ENCODE results near the gene ZDBF2.

ZDBF2 gene

DNA sequence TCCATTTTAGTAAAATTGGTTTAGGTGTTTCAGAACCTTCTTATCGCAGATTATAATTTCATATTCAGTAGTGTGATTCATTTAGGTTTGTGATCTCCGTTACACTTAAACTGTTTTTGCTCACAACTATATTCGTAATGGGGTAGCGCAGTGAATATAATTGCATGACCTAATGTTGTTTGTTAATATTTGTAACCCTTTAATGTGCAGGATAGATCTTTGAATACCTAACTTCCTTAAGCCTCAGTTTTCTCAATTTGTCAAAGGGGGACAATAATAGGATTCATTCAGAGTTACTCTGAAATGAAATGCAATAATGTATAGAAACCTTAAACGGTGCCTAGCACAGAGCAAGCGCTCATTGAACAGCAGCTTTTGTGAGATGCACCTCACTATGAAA, 558 bp upstream of the ZDBF2 start:
- H3K4me1 ChIP-seq (ENCODE audit: control insufficient read depth, insufficient read depth, low read length), result peaks cover 10% of the 10 kb centered on the region; the same call in 1 of the 2 replicates
- H3K4me3 ChIP-seq (ENCODE audit: low read depth, low read length), result peak overlapping the region; percentile 95
- ChIA-PET POLR2A (interaction anchor here (0.5 to 1.7 kb wide), 5 partner anchors 10 to 114 kb away, joined by 3 to 5 read pairs (median 3); partner anchors contain the start of gene EEF1B2), CTCF (interaction anchor here (0.9 to 1.7 kb wide), 3 partner anchors 9 to 113 kb away, joined by 3 to 8 read pairs (median 4); no protein-coding TSS in a partner anchor)
- H3K9me3 ChIP-seq (ENCODE audit: control insufficient read depth, insufficient read depth, low read depth, low read length), result no peaks in the 10 kb centered on the region
- no peak for TF ChIP-seq ZNF585B (tag by site-specific recombination; IDR thresholded peaks at IDR 0.05)
- TF ChIP-seq, protein P1, sequence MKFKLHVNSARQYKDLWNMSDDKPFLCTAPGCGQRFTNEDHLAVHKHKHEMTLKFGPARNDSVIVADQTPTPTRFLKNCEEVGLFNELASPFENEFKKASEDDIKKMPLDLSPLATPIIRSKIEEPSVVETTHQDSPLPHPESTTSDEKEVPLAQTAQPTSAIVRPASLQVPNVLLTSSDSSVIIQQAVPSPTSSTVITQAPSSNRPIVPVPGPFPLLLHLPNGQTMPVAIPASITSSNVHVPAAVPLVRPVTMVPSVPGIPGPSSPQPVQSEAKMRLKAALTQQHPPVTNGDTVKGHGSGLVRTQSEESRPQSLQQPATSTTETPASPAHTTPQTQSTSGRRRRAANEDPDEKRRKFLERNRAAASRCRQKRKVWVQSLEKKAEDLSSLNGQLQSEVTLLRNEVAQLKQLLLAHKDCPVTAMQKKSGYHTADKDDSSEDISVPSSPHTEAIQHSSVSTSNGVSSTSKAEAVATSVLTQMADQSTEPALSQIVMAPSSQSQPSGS (tag by site-specific recombination; IDR thresholded peaks at IDR 0.05; ENCODE audit: low read depth), result 0 out of 2 replicates have a peak, but pooled peaks have one; percentile 4
- no peaks in the 10 kb centered on the region for H3K36me3 ChIP-seq (ENCODE audit: control insufficient read depth in 2 of 2, insufficient read depth in 1 of 2, low read length in 2 of 2)
- peak overlapping the region; percentile 99; the same call in 1 of the 2 replicates for H3K27ac ChIP-seq (ENCODE audit: extremely low read depth, low read depth, low read length)

- POLR2A ChIA-PET, result interaction anchor here (0.5 to 1.1 kb wide), 6 partner anchors 45 to 1353 kb away, joined by 3 to 6 read pairs (median 4); partner anchors contain the start of genes EEF1B2 and NDUFS1
- H3K27ac ChIP-seq (ENCODE audit: extremely low read depth, low read depth, low read length), result peak overlapping the region; percentile 99
- no peak for TF ChIP-seq ZBTB49 (tag by site-specific recombination; IDR thresholded peaks at IDR 0.05; ENCODE audit: low read depth)
- 0 out of 2 replicates have a peak, but pooled peaks have one; percentile 1 for TF ChIP-seq ZNF423 (tag by site-specific recombination; IDR thresholded peaks at IDR 0.05)
- no peak for TF ChIP-seq KLF7 (tag by site-specific recombination; IDR thresholded peaks at IDR 0.05; ENCODE audit: borderline replicate concordance)
- 0 out of 2 replicates have a peak, but pooled peaks have one; percentile 22 for TF ChIP-seq ZIC2 (tag by site-specific recombination; IDR thresholded peaks at IDR 0.05)
- TF ChIP-seq ELK4 (IDR thresholded peaks at IDR 0.05; ENCODE audit: borderline replicate concordance, low read depth, low read length), result no peak
- TF ChIP-seq, protein P2, sequence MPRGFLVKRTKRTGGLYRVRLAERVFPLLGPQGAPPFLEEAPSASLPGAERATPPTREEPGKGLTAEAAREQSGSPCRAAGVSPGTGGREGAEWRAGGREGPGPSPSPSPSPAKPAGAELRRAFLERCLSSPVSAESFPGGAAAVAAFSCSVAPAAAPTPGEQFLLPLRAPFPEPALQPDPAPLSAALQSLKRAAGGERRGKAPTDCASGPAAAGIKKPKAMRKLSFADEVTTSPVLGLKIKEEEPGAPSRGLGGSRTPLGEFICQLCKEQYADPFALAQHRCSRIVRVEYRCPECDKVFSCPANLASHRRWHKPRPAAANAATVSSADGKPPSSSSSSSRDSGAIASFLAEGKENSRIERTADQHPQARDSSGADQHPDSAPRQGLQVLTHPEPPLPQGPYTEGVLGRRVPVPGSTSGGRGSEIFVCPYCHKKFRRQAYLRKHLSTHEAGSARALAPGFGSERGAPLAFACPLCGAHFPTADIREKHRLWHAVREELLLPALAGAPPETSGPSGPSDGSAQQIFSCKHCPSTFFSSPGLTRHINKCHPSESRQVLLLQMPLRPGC (tag by site-specific recombination; IDR thresholded peaks at IDR 0.05), result no peak
- peak; percentile 40; the same call in 1 of the 2 replicates for TF ChIP-seq KLF10 (tag by site-specific recombination; IDR thresholded peaks at IDR 0.05)
- peak; percentile 90 for TF ChIP-seq SCRT1 (tag by site-specific recombination; IDR thresholded peaks at IDR 0.05; ENCODE audit: borderline replicate concordance)
- peak; percentile 24; the same call in 1 of the 2 replicates for TF ChIP-seq ZBTB20 (tag by site-specific recombination; IDR thresholded peaks at IDR 0.05)
- peak; percentile 48; the same call in 1 of the 2 replicates for TF ChIP-seq HIC1 (tag by site-specific recombination; IDR thresholded peaks at IDR 0.05)
- no peak for TF ChIP-seq ZSCAN23 (tag by site-specific recombination; IDR thresholded peaks at IDR 0.05)
- peak; percentile 58; the same call in 1 of the 2 replicates for TF ChIP-seq ZNF629 (tag by site-specific recombination; IDR thresholded peaks at IDR 0.05)
- no peak for TF ChIP-seq ZFHX2 (tag by site-specific recombination; conservative IDR thresholded peaks at IDR 0.05)
- TF ChIP-seq ZNF391 (tag by site-specific recombination; IDR thresholded peaks at IDR 0.05; ENCODE audit: borderline replicate concordance, low read depth), result no peak
- TF ChIP-seq OSR2 (tag by site-specific recombination; IDR thresholded peaks at IDR 0.05), result peak; percentile 42; the same call in 1 of the 2 replicates
- TF ChIP-seq, protein P3, sequence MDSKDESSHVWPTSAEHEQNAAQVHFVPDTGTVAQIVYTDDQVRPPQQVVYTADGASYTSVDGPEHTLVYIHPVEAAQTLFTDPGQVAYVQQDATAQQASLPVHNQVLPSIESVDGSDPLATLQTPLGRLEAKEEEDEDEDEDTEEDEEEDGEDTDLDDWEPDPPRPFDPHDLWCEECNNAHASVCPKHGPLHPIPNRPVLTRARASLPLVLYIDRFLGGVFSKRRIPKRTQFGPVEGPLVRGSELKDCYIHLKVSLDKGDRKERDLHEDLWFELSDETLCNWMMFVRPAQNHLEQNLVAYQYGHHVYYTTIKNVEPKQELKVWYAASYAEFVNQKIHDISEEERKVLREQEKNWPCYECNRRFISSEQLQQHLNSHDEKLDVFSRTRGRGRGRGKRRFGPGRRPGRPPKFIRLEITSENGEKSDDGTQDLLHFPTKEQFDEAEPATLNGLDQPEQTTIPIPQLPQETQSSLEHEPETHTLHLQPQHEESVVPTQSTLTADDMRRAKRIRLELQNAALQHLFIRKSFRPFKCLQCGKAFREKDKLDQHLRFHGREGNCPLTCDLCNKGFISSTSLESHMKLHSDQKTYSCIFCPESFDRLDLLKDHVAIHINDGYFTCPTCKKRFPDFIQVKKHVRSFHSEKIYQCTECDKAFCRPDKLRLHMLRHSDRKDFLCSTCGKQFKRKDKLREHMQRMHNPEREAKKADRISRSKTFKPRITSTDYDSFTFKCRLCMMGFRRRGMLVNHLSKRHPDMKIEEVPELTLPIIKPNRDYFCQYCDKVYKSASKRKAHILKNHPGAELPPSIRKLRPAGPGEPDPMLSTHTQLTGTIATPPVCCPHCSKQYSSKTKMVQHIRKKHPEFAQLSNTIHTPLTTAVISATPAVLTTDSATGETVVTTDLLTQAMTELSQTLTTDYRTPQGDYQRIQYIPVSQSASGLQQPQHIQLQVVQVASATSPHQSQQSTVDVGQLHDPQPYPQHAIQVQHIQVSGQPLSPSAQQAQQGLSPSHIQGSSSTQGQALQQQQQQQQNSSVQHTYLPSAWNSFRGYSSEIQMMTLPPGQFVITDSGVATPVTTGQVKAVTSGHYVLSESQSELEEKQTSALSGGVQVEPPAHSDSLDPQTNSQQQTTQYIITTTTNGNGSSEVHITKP (tag by site-specific recombination; IDR thresholded peaks at IDR 0.05), result 0 out of 2 replicates have a peak, but pooled peaks have one; percentile 13
- no peak for TF ChIP-seq ZNF16 (tag by site-specific recombination; IDR thresholded peaks at IDR 0.05; ENCODE audit: low read depth)
Measured at GRCh38 chr2:206275312-206276055, 1.0 kb downstream of the ZDBF2 start.

More at GRCh38 chr2:206275312-206276055, 1.0 kb downstream of the ZDBF2 start:
- no peaks in the 10 kb centered on the region for H3K9me3 ChIP-seq (ENCODE audit: control insufficient read depth, insufficient read depth, low read depth, low read length)
- CTCF ChIA-PET, result interaction anchor here (0.9 kb wide), 1 partner anchor 19 kb away, joined by 3 read pairs; no protein-coding TSS in a partner anchor
- H3K4me1 ChIP-seq (ENCODE audit: control insufficient read depth, insufficient read depth, low read length), result peaks cover 10% of the 10 kb centered on the region; the same call in 1 of the 2 replicates
- peak overlapping the region; percentile 95 for H3K4me3 ChIP-seq (ENCODE audit: low read depth, low read length)
- H3K36me3 ChIP-seq (ENCODE audit: control insufficient read depth in 2 of 2, insufficient read depth in 1 of 2, low read length in 2 of 2), result peaks cover 0 to 4% of the 10 kb centered on the region in 2 experiments; a peak in 2 of 3 replicates
